ENCODE measurements around the gene KCNIP2.
A peak's percentile ranks its signal among the peaks of the same experiment; 100 is the strongest.

KCNIP2 gene

DNA sequence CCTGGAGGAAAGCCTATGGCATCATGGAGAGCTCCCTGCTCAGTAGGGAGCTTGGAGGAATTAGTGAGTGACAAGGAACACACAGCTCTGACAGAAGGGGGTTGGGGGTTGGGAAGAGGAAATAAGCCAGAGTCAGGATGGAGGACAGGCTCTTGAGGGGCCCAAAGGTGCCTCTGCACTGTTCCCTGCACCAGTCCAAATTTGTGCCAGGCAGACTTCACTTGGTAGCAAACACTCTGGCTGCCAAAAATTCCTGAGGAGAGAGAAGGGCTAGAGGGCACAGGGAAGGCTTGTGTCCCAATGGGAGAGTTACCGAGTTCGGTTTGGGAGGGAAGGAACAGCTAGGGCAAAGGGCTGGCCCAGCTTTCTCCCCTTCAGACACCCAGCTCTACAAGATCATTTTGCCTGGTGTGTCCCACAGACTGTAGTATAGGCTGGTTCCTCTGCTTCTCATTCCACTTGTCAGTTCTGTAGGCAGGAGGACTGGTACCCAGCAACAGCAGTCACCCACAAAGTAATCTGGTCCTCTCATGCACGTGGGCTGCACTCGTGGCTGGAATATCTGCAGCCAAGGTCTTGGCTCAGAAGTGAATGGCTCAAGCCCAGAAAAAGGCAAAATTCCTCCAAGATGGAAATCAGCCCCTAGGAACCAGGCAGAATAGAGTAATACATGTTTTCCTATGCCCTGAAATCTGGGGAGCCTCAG is 8.0 kb upstream of the KCNIP2 start:
- no peak for ATAC-seq

DNA sequence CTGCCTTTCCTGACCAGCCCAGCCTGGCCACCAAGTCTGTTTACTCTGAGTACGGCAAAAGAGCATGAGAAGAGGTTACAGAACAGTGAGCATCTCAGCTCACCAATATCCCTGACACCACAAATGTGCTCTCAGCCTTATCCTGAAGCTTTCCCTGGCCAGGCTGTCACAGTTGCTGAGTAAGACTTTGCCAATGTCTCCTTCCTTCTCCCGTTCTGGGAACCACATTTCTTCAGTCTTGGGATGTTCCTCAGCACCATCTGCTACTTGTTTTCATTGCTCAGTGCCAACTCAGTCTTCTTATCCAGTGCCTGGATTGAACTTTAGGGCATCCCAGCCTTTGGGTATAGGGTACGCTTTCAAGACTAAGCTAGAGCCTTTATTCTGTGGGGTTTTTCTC is 7.1 kb upstream of the KCNIP2 start:
- no peak for ATAC-seq

DNA sequence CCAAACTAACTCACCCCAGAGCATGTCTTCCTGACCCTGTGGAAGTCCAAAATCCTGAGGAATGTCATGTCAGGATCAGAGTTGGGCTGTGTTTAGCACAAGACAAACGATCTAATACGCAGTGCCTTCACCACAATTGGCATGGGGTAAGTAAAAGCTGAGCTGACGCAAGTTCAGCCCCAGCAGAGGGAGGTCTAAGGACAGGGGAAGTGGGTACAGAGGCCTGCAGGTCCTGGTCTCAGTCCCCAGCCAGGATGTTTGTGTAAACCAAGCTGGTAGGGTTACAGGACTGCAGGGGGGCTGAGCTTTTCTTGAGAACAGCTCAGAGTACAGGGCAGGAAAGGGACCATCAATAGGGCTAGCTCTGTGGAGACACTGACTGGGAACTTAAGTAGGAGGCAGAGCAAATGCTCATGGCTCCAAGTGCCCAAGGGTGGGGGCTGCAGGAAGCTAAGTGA is 5.3 kb upstream of the KCNIP2 start:
- ATAC-seq: no peak

DNA sequence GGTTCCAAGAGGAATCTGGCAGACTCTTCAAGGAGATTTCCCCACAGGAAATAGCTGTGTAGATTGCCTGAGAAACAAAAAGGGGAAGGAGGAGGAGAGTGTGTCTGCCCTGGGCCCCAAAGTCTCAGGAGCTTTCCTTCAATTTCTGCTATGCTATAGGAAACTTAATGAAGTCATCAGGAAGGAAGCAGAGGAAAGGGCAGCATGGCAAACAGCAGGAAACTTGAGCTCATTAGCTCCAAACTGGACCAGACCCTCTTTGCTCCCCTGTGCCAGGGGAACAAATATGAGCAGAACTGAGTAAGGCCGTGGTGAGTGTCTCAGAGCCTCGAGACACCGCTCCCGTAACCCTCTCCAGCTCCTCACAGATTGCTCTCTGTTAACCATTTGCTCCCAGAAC is 4.8 kb upstream of the KCNIP2 start:
- no peak for ATAC-seq

- ATAC-seq: no peak
These were observed 2.3 kb upstream of the KCNIP2 start for GRCh38 chr10:101845893-101846292.

- no peak for ATAC-seq
These were observed 1.8 kb downstream of the KCNIP2 start for GRCh38 chr10:101841826-101842225.

DNA sequence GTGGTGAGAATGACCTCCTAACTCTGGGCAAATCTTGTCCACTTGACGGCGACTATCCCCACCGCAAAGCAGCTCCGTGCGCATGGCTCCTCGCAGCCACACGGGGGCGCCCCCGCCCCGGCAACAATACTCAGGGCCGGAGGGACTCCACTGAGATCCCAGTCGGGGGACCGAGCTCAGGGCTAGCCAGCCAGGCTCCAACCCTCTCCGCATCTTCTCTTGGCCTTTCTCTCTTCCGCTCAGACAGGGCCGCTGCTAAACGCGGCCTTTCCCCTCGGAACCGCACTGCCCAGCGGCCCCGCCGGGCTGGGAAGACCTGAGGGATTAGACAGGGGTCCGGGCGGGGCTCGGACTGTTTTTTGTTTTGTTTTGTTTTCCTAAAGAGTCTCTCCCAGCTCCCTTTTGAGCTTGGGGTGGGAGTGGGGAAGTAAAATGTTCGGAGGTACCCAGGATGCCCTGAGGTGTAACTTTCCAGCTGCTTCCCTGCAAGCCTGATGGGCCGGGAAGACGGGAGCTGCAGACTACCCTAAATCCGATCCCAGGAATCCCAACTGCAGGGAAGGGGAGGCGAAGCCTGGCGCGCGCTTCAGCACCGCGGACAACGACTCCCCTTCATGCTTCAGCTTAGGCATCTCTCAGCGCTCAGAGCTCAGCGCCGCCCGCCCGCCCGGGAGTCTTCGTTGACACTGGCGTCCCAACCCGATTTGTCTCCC is 2.7 kb downstream of the KCNIP2 start:
- ATAC-seq: peak; percentile 65 to 68

DNA sequence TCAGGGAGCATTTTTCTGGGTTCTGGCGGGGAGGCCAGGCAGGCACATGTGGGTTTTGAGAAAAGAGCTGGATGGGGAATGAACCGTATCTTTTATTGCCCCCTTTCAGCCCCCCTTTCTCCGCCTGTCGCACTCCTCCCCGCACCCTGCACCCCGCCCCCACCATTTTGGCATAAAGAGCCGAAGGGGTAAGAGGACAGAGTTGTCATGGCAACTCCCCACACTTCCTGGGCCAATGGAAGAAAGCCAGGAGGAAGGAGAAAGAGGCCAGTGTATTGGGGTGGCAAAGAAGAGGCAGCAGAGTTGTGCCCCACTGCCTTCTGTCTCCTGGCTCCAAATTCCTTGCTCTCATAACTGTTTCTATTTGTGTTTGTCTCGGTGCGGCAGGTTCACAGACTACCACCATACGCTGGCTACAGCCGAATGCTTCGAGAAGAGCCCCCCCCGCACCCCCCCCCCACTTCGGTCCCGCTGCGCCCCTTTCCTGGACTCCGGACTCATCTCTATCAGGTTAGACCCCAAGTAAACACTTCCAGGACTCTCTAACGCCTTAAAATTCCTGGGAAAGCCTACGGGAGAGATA is 3.4 kb downstream of the KCNIP2 start:
- ATAC-seq: no peak

DNA sequence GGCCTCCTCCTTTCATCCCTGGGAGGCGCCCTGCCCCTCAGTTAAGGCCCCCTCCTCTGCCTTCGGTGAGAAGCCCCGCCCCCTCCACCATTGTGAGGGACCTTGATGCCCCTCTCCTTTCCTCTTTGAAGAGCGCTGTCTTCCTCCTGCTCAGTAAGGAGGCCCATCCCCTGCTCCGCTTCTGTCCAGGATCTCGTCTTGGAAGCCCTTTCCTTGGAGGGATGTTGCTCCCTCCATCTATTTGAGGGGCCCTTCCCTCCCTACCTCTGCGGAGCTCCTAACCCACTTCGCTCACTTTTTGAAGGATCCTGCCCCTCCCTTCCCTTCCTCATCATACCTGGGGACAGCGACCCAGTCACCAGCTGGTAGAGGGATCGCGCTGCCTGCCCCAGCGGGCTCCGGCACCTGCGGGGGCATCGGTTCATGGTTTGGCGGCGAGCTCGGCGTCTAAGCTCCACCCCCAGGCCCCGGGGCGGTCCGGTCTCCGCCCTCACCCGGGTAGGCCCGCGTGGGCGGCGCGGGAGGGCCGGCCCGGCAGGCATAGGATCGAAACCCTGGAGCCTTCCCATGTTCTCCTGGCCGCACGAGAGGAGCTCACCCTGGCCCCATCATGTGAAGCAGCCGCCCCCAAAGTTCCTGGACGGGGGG is 4.1 kb downstream of the KCNIP2 start:
- ATAC-seq: peak; percentile 44 to 59

GRCh38 chr10:101839002-101839401 is 4.6 kb downstream of the KCNIP2 start:
- ATAC-seq: no peak

DNA sequence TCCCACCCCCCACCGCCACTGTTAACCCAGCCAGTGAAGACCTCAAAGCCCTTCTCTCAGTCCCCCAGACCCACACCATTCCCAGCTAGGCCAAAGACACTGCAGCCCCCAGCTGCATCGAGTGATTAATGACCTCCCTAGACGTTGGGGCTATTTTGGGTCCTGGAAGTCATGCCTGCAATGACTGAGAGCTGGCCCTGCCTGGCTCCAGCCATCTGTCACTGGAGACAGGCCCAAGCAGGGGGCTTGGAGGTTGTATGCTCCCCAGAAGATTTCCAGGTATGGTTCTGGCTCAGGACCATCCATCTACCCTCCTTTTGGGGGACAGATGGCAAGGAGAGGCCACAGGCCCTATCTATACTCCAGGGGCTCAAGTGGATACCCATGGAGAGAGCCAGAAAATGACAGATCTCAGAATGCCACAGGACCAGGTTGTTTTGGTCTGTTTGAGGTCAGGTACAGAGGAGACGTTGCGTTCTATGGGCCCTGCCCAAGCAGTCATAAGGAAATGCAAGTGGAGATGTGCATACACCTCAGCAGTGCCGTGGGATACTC is 5.1 kb downstream of the KCNIP2 start:
- ATAC-seq: no peak

GRCh38 chr10:101837748-101838147 is 5.9 kb downstream of the KCNIP2 start:
- no peak for ATAC-seq

DNA sequence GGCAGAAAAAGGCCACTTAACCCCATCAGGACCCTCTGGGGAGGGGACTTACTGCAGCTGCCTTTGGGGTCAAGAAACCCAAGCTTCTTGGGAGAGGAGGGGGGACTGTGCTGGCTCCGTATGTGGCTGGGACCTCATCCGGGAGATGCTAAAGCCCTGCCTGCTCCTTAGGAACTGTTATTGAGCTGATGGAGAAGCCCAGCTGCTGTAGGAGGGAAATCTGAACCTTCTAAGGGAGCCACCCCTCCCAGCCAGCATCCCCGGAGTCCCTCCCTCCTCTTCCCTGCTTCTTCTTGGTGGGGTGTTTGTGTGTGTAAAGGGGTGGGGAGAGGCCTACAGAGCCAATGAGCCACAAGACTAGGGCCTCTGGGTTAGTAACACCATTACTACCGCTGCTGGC is 8.2 kb downstream of the KCNIP2 start:
- no peak for ATAC-seq

- ATAC-seq: no peak
These were observed 9.3 kb downstream of the KCNIP2 start for GRCh38 chr10:101834341-101834740.

GRCh38 chr10:101833466-101833865 is 10.1 kb downstream of the KCNIP2 start:
- no peak for ATAC-seq

DNA sequence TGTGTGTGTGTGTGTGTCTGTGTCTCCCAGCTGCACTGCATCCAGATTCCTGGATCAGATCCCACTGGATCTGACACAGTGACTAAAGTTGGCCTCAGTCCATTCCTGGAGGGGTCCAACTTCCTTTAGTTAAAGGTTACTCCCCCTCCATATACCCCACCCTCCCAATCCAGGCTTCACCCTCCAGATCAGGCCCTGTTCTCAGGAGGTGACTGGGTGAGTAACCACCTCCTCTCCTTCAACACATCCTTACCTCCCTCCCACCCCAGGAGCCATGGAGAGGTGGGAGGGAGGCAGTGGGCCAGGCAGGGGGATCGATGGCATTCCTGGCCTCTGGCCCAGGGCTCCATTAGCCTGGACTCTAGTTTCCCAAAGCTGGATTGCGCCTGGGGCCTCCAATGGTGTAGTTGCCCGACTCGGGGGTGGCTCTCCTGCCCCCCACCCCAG is 11.3 kb downstream of the KCNIP2 start:
- ATAC-seq: no peak

DNA sequence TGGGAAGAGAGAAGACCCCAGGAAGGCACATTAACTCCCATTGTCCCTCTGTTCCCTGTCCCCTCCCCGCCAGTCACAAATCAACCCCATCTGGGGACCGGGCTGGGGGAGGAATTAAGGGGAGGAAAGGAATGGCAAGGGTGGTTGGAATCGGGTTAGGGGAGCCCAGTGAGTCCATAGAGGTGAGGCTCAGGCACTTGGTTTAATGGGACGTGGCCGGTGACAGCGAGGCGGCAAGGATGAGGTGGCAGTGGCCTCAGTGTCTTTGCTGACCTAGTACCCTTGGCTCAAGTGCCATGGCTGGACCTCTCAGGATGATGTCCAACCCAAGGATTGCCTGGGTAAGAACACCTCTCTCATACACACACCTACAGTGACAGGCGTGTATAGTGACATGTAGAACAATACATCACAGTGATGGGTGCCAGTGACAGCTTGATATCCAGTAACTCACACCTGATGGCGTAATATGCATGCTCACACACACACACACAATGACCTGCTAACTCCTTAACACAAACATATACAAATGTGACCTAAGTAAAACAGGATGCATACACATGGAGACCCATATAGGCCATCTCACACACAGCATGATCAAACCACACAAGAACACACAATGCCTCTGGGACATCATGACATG is 12.3 kb downstream of the KCNIP2 start:
- no peak for ATAC-seq

DNA sequence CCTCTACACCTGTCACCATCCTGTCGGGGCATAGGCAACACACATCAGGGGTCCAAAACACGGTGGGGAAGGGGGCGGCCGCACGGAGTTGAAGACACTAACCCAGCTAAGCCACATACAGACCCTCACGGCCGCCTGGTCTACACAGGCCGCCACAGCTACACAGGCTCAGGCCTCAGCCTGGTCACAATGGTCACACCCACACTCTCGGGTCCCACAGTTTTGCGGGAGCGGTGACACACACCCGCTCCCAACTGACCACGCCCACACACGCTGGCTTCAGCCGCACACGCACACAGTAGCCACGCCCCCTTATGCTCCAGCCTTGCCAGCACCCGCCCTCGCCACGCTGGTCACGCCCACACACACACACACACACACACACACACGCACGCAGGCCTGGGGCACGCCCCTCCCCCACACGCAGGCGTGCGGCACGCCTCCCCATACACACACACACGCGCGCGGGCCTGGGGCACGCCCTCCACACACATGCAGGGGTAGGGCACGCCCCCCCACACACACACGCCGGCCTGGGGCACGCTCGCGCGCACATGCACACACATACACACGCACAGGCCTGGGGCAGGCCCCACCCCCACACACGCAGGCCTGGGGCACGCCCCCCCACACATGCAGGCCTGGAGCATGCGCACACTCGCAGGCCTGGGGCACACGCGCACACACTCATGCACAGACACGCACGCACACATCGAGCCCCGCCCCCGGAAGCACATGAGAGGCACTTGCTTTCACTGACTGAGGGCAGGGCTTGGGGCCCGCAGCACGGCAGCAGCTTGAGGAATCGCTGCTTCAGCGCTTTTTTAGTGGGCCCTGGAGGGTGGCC is 13.1 kb downstream of the KCNIP2 start:
- peak; percentile 79 to 81 for ATAC-seq

DNA sequence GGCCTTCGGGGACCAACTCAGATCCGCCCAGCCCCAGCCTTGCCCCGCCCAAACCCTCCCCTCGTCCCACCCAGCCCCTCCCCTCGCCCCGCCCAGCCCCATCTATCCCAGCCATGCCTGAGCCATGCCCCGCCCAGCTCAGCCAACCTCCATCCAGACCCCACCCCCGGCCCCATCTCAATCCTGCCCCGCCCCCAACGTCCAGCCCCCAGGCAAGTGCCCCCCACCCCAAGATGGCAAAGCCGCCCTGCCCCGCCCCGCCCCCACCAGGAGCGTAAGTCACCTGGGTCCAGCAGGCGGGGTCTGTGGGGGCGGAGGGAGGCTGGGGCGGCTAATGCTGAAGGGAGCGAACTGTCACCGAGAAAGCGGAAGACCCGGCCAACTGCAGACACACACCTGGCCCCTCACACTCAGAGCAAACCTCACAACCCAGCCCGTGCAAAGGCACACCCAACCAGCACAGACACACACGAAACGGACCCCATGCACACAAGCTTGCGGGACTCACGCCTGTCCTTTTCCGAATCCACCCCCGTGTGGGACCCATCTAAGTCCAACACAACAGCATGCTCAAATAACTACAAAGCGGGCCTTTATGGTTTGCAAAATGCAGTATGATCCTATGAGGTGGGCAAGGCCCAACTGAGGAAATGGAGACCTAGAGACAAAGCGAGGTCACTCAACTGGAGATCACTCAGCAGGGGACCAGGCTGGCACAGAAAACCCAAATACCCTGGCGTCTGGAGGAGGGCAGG is 13.9 kb downstream of the KCNIP2 start:
- ATAC-seq: no peak

DNA sequence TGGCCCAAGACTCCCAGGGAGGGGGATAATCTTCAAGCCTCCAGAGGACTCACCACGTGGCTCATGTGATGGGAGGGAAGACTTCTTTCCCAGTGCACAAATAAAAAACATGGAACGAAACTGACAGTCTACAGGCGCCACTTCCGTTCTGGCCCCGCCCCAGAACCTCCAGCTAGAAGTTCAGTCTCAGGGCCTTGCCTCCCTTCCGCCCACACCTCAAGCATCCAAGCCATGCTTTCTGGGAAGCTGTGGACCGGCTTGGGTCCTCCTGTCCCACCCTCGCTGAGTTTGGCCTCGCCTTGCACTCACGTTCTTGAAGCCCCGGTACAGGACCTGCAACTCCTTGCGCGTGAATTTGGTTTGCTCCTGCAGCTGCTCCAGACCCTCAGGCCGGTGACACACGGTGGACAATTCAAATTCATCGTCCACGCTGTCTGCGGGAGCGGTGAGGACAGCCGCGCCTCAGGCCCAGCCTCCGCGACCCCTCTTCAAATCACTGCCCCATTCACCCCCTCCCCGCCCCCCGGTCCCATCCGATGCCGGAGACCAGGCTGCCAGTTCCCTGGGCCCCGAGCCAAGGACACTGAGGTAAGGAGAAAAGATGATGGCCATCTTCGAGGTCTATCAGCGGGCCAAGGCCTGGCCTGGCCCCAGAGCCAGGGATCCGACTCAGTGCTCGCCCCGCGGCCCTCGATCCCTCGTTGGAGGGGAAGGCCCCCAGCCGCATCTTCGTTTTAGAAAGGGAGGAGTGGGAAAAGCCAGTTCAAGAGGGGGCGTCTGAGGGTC is 14.6 kb downstream of the KCNIP2 start:
- ATAC-seq: no peak
